Measurements from ENCODE around the gene SPATA24.

DNA sequence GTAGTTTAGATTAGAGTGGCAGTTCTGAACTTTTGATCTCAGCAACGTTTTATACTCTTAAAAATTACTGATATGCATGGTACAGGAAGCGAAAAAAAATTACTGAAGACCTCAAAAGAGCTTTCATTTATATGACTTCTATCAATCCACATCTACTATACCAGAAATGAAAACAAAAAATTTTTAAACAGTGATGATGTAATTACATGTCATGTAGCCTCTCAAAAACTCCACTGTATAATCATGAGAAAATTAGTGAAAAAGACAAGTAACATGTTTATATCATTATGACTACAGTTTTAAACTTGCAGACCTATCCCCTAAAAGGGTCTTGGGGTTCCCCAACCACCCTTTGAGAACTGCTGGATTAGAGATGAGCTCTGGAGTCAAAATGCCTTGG is 26.1 kb upstream of the SPATA24 start:
- no peak for TF ChIP-seq NFIC (IDR thresholded peaks at IDR 0.05)
- TF ChIP-seq RAD21 (IDR thresholded peaks at IDR 0.05; ENCODE audit: low read depth): no peak
- TF ChIP-seq EP300 (IDR thresholded peaks at IDR 0.05; ENCODE audit: borderline replicate concordance): no peak
- TF ChIP-seq, protein P1, sequence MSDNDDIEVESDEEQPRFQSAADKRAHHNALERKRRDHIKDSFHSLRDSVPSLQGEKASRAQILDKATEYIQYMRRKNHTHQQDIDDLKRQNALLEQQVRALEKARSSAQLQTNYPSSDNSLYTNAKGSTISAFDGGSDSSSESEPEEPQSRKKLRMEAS (IDR thresholded peaks at IDR 0.05): no peak
- TF ChIP-seq FOXM1 (IDR thresholded peaks at IDR 0.05; ENCODE audit: borderline replicate concordance, low read depth): no peak
- TF ChIP-seq, protein P2, sequence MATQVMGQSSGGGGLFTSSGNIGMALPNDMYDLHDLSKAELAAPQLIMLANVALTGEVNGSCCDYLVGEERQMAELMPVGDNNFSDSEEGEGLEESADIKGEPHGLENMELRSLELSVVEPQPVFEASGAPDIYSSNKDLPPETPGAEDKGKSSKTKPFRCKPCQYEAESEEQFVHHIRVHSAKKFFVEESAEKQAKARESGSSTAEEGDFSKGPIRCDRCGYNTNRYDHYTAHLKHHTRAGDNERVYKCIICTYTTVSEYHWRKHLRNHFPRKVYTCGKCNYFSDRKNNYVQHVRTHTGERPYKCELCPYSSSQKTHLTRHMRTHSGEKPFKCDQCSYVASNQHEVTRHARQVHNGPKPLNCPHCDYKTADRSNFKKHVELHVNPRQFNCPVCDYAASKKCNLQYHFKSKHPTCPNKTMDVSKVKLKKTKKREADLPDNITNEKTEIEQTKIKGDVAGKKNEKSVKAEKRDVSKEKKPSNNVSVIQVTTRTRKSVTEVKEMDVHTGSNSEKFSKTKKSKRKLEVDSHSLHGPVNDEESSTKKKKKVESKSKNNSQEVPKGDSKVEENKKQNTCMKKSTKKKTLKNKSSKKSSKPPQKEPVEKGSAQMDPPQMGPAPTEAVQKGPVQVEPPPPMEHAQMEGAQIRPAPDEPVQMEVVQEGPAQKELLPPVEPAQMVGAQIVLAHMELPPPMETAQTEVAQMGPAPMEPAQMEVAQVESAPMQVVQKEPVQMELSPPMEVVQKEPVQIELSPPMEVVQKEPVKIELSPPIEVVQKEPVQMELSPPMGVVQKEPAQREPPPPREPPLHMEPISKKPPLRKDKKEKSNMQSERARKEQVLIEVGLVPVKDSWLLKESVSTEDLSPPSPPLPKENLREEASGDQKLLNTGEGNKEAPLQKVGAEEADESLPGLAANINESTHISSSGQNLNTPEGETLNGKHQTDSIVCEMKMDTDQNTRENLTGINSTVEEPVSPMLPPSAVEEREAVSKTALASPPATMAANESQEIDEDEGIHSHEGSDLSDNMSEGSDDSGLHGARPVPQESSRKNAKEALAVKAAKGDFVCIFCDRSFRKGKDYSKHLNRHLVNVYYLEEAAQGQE (IDR thresholded peaks at IDR 0.05; ENCODE audit: low read depth): no peak
- no peak for TF ChIP-seq YY1 (IDR thresholded peaks at IDR 0.05; ENCODE audit: low read depth)
- no peak for TF ChIP-seq CREB1 (IDR thresholded peaks at IDR 0.05; ENCODE audit: low read depth)
- no peak for TF ChIP-seq TEAD4 (IDR thresholded peaks at IDR 0.05)
- TF ChIP-seq TCF12 (IDR thresholded peaks at IDR 0.05; ENCODE audit: low read depth): no peak
- no peak for TF ChIP-seq EGR1 (IDR thresholded peaks at IDR 0.05)
- TF ChIP-seq TAF1 (IDR thresholded peaks at IDR 0.05; ENCODE audit: low read depth): no peak
- TF ChIP-seq CEBPB (IDR thresholded peaks at IDR 0.05): no peak
- TF ChIP-seq, protein P3, sequence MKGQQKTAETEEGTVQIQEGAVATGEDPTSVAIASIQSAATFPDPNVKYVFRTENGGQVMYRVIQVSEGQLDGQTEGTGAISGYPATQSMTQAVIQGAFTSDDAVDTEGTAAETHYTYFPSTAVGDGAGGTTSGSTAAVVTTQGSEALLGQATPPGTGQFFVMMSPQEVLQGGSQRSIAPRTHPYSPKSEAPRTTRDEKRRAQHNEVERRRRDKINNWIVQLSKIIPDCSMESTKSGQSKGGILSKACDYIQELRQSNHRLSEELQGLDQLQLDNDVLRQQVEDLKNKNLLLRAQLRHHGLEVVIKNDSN (IDR thresholded peaks at IDR 0.05): no peak

Measured in Ishikawa (cell line).